Measurements from ENCODE around the gene ANKRD28.
"Not testable (repeated sequence)": the region's sequence is repeated elsewhere in the genome, so short reads cannot be mapped to it uniquely, and the experiment has no call there.

The ANKRD28 gene

DNA sequence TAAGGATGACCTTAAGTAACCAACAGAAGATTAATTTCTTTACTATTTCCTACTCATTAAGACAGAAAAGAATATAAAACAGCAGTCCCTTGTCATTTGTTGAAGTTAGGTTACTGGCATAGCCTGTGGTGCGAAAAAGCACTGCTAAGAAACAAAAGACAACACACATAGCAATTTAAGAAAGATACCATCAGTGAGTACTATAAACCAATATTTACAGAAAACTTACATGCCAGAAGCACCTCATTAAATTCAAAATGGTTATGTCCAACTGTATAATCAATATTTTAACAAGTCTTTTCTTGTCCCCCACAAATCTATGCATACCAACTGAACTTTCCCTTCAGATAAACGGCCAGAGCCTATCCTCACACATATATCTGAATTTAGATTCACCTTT lies 42.0 kb downstream of the ANKRD28 start:
- no peak for DNase-seq (ENCODE audit: extremely low read depth, insufficient read length)
- Histone ChIP-seq H3K4me3 (replicated peaks; ENCODE audit: low read depth, low read length) (no peak overlapping the region), H3K36me3 (ENCODE audit: control insufficient read depth, insufficient read depth, low read length) (no peaks in the 10 kb centered on the region; the same call in 1 of the 2 replicates), H3K27me3 (replicated peaks; ENCODE audit: control insufficient read depth, insufficient read depth, low read length) (no peaks in the 10 kb centered on the region)
- no peak for TF ChIP-seq CTCF (IDR thresholded peaks at IDR 0.05; ENCODE audit: insufficient read depth, low read length, poor library complexity, severe bottlenecking)

GRCh38 chr3:15755181-15755580 lies 42.6 kb downstream of the ANKRD28 start:
- no peaks in the 10 kb centered on the region; the same call in 1 of the 2 replicates for H3K36me3 ChIP-seq (ENCODE audit: control insufficient read depth, insufficient read depth, low read length)
- no peak for TF ChIP-seq CTCF (IDR thresholded peaks at IDR 0.05; ENCODE audit: insufficient read depth, low read length, poor library complexity, severe bottlenecking)
- no peak for DNase-seq (ENCODE audit: extremely low read depth, insufficient read length)
- no peak overlapping the region for H3K4me3 ChIP-seq (replicated peaks; ENCODE audit: low read depth, low read length)
- no peaks in the 10 kb centered on the region for H3K27me3 ChIP-seq (replicated peaks; ENCODE audit: control insufficient read depth, insufficient read depth, low read length)

- no peak overlapping the region for H3K4me3 ChIP-seq (replicated peaks; ENCODE audit: low read depth, low read length)
- no peak for DNase-seq (ENCODE audit: extremely low read depth, insufficient read length)
- TF ChIP-seq CTCF (IDR thresholded peaks at IDR 0.05; ENCODE audit: insufficient read depth, low read length, poor library complexity, severe bottlenecking): no peak
- peaks cover 2% of the 10 kb centered on the region for H3K36me3 ChIP-seq (ENCODE audit: control insufficient read depth, insufficient read depth, low read length)
- H3K27me3 ChIP-seq (replicated peaks; ENCODE audit: control insufficient read depth, insufficient read depth, low read length): no peaks in the 10 kb centered on the region
Observed at GRCh38 chr3:15754047-15754446, 43.7 kb downstream of the ANKRD28 start.

- no peaks in the 10 kb centered on the region for H3K27me3 ChIP-seq (replicated peaks; ENCODE audit: control insufficient read depth, insufficient read depth, low read length)
- H3K4me3 ChIP-seq (replicated peaks; ENCODE audit: low read depth, low read length): no peak overlapping the region
- no peak for TF ChIP-seq CTCF (IDR thresholded peaks at IDR 0.05; ENCODE audit: insufficient read depth, low read length, poor library complexity, severe bottlenecking)
- no peak for DNase-seq (ENCODE audit: extremely low read depth, insufficient read length)
- H3K36me3 ChIP-seq (ENCODE audit: control insufficient read depth, insufficient read depth, low read length): peaks cover 2% of the 10 kb centered on the region
Observed at GRCh38 chr3:15753056-15753710, 44.6 kb downstream of the ANKRD28 start.

DNA sequence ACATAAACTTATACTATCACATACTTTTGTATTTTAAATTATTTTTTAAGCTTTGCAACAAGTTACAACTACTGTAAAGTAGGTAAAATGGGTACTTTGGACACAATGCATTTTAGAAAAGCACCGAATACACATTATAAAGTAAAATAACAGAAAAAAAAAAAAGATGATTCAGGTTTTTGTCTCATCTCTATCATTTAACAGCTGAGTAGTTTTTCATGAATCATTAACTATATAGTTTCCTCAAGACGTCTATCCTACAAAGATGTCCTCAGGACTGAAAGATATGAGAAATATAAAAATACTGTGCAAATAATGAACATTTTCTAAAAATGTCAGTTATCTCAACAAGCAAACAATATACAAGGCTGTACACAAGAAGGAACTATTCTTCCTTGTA lies 46.9 kb downstream of the ANKRD28 start:
- H3K4me3 ChIP-seq (replicated peaks; ENCODE audit: low read depth, low read length): no peak overlapping the region
- TF ChIP-seq CTCF (IDR thresholded peaks at IDR 0.05; ENCODE audit: insufficient read depth, low read length, poor library complexity, severe bottlenecking): no peak
- H3K36me3 ChIP-seq (ENCODE audit: control insufficient read depth, insufficient read depth, low read length): peaks cover 2% of the 10 kb centered on the region
- no peaks in the 10 kb centered on the region for H3K27me3 ChIP-seq (replicated peaks; ENCODE audit: control insufficient read depth, insufficient read depth, low read length)
- DNase-seq (ENCODE audit: extremely low read depth, insufficient read length): no peak

- DNase-seq (ENCODE audit: extremely low read depth, insufficient read length): no peak
- H3K36me3 ChIP-seq (ENCODE audit: control insufficient read depth, insufficient read depth, low read length): peaks cover 2% of the 10 kb centered on the region
- TF ChIP-seq CTCF (IDR thresholded peaks at IDR 0.05; ENCODE audit: insufficient read depth, low read length, poor library complexity, severe bottlenecking): no peak
Observed at GRCh38 chr3:15750143-15750542, 47.6 kb downstream of the ANKRD28 start.

DNA sequence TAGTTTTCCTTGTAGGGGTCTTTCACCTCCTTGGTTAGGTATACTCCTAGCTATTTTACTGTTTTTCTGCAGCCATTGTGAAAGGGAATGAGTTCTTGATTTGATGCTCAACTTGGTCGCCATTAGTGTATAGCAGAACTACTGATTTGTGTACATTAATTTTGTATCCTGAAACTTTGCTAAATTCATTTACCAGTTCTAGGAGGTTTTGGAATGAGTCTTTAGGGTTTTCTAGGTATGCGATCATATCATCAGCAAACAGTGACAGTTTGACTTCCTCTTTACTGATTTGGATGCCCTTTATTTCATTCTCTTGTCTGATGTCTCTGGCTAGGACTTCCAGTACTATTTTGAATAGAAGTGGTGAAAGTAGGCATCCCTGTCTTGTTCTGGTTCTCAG lies 51.9 kb downstream of the ANKRD28 start:
- not testable (repeated sequence) for H3K36me3 ChIP-seq (ENCODE audit: control insufficient read depth, insufficient read depth, low read length)

More at GRCh38 chr3:15750143-15750542, 47.6 kb downstream of the ANKRD28 start:
- H3K4me3 ChIP-seq (replicated peaks; ENCODE audit: low read depth, low read length): no peak overlapping the region
- H3K27me3 ChIP-seq (replicated peaks; ENCODE audit: control insufficient read depth, insufficient read depth, low read length): no peaks in the 10 kb centered on the region

More for the DNA sequence above, 51.9 kb downstream of the ANKRD28 start:
- not testable (repeated sequence) for H3K27me3 ChIP-seq (replicated peaks; ENCODE audit: control insufficient read depth, insufficient read depth, low read length); H3K4me3 ChIP-seq (replicated peaks; ENCODE audit: low read depth, low read length); DNase-seq (ENCODE audit: extremely low read depth, insufficient read length)

Measured in GM06990 (cell line).